ENCODE measurements around the gene SLC39A8.

- peak in 1 of 2 donors; percentile 46 for TF ChIP-seq POLR2A (IDR thresholded peaks at IDR 0.05)
- TF ChIP-seq CTCF (IDR thresholded peaks at IDR 0.05) = peak; percentile 47 to 86 (median 78)
Measured at GRCh38 chr4:102344954-102345794, at the start of gene SLC39A8.

Data from heart left ventricle (tissue), 13 donors.